Measurements from ENCODE around the gene NLRP1.

NLRP1 gene

GRCh38 chr17:5511401-5512225 lies 72.7 kb downstream of the NLRP1 start:
- no peak for DNase-seq

GRCh38 chr17:5510771-5511170 lies 73.5 kb downstream of the NLRP1 start:
- no peak for DNase-seq

- DNase-seq = no peak
Observed at GRCh38 chr17:5509482-5509881, 74.8 kb downstream of the NLRP1 start.

GRCh38 chr17:5508810-5509209 lies 75.5 kb downstream of the NLRP1 start:
- no peak for DNase-seq

GRCh38 chr17:5506307-5506706 lies 78.0 kb downstream of the NLRP1 start:
- no peak for DNase-seq

GRCh38 chr17:5502552-5502951 lies 81.8 kb downstream of the NLRP1 start:
- DNase-seq = no peak

- no peak for DNase-seq
Observed at GRCh38 chr17:5501685-5502084, 82.6 kb downstream of the NLRP1 start.

GRCh38 chr17:5500589-5501391 lies 83.5 kb downstream of the NLRP1 start:
- peak; percentile 74 for DNase-seq

- no peak for DNase-seq
Observed at GRCh38 chr17:5500247-5500588, 84.1 kb downstream of the NLRP1 start.

GRCh38 chr17:5499476-5500231 lies 84.7 kb downstream of the NLRP1 start:
- DNase-seq = peak; percentile 17

- DNase-seq = no peak
Observed at GRCh38 chr17:5492970-5493369, 91.3 kb downstream of the NLRP1 start.

GRCh38 chr17:5488752-5489151 lies 95.6 kb downstream of the NLRP1 start:
- no peak for DNase-seq

- peak; percentile 94 for DNase-seq
Observed at GRCh38 chr17:5486206-5487124, 97.8 kb downstream of the NLRP1 start, which contains the start of gene MIS12. MIS12 (plus strand) TSS chr17:5486566; CDS start chr17:5488863, 2,297 bp downstream.

- no peak for DNase-seq
Observed at GRCh38 chr17:5485270-5486205, 98.8 kb downstream of the NLRP1 start, which contains the start of gene DERL2. DERL2 (minus strand) TSS chr17:5486178; CDS start chr17:5486161, 17 bp downstream.

- no peak for DNase-seq
Observed at GRCh38 chr17:5481451-5481850, 102.9 kb downstream of the NLRP1 start.

GRCh38 chr17:5480962-5481361 lies 103.3 kb downstream of the NLRP1 start:
- DNase-seq = no peak

- DNase-seq = no peak
Observed at GRCh38 chr17:5478992-5479391, 105.3 kb downstream of the NLRP1 start.

GRCh38 chr17:5473906-5474305 lies 110.4 kb downstream of the NLRP1 start:
- DNase-seq = no peak

GRCh38 chr17:5472511-5472910 lies 111.8 kb downstream of the NLRP1 start:
- DNase-seq = no peak

- DNase-seq = peak; percentile 39
Observed at GRCh38 chr17:5468075-5468473, 116.2 kb downstream of the NLRP1 start.

GRCh38 chr17:5467416-5467815 lies 116.9 kb downstream of the NLRP1 start:
- no peak for DNase-seq

Data from activated CD8-positive, alpha-beta memory T cell treated with anti-CD3 and anti-CD28 coated beads, Interleukin-2, amount 50 U/mL, for 4 hours (primary cell).